CD14-positive monocyte (primary cell): ENCODE results near the gene PSME1. TPM values are rescaled to one million over a fixed set of nuclear protein-coding genes. Genes with fewer than 3 reads are reported as not detected.

Experiments
- DNase-seq, 3 donors: peaks; one replicate each; pipeline ENCODE4 v3.0.0-alpha.2; 2011 to 2022
- H2AFZ ChIP-seq: 2 replicates; pipeline ENCODE4 v1.6.0; 2012; ENCODE audit warnings: mild to moderate bottlenecking, low read depth, low read length, inconsistent platforms; ENCODE audit not compliant: insufficient read depth, poor library complexity, severe bottlenecking
- H3K27ac ChIP-seq, 2 donors: 1 replicate in 1 of 2; 2 replicates in 1 of 2; pipeline ENCODE4 v1.5.1; 2012 to 2013; ENCODE audit warnings: low read length in 2 of 2, control low read depth in 1 of 2, inconsistent platforms in 1 of 2, low read depth in 1 of 2, mild to moderate bottlenecking in 1 of 2
- H3K27me3 ChIP-seq, 2 donors: one replicate each; pipeline versions ENCODE4 v1.6.0 to v1.6.1; 2011 to 2013; ENCODE audit warnings: low read length in 2 of 2; ENCODE audit not compliant: control insufficient read depth in 2 of 2, insufficient read depth in 2 of 2
- H3K36me3 ChIP-seq, 2 donors: replicated peaks in 1 of 2; 1 replicate in 1 of 2; 2 replicates in 1 of 2; pipeline versions ENCODE4 v1.5.1 to v1.6.1; 2012 to 2013; ENCODE audit warnings: low read length in 2 of 2, control low read depth in 1 of 2, inconsistent platforms in 1 of 2, mild to moderate bottlenecking in 1 of 2; ENCODE audit not compliant: insufficient read depth in 2 of 2, control insufficient read depth in 1 of 2
- H3K4me1 ChIP-seq, 2 donors: 1 replicate in 1 of 2; 2 replicates in 1 of 2; pipeline versions ENCODE4 v1.5.1 to v1.6.1; 2012 to 2013; ENCODE audit warnings: low read length in 2 of 2, control low read depth in 1 of 2, inconsistent platforms in 1 of 2, mild to moderate bottlenecking in 1 of 2, moderate library complexity in 1 of 2; ENCODE audit not compliant: insufficient read depth in 2 of 2, control insufficient read depth in 1 of 2
- H3K4me2 ChIP-seq: replicated peaks from 2 replicates; pipeline ENCODE3; 2012; ENCODE audit warnings: low read length, moderate library complexity, mild to moderate bottlenecking; ENCODE audit not compliant: poor library complexity, severe bottlenecking; ENCODE audit errors: extremely low read depth
- H3K4me3 ChIP-seq, 3 experiments: fragments of 200-600 bp in 1 of 3; sonication (generic) in 1 of 3; replicated peaks in 1 of 3; 1 replicate in 2 of 3; 2 replicates in 1 of 3; pipeline ENCODE4 v1.5.1; 2011 to 2013; ENCODE audit warnings: low read length in 3 of 3, mild to moderate bottlenecking in 3 of 3, control low read depth in 2 of 3, low read depth in 2 of 3, inconsistent platforms in 1 of 3, moderate library complexity in 1 of 3
- H3K79me2 ChIP-seq: 2 replicates; pipeline ENCODE4 v1.6.0; 2012; ENCODE audit warnings: mild to moderate bottlenecking, control low read depth, inconsistent platforms, low read length, moderate library complexity; ENCODE audit not compliant: insufficient read depth
- H3K9ac ChIP-seq: 2 replicates; pipeline ENCODE4 v1.6.0; 2017; ENCODE audit warnings: low read length, mild to moderate bottlenecking; ENCODE audit not compliant: insufficient read depth, poor library complexity, severe bottlenecking
- H3K9me3 ChIP-seq, 2 donors: replicated peaks in 1 of 2; 1 replicate in 1 of 2; 2 replicates in 1 of 2; pipeline versions ENCODE4 v1.5.1 to v1.6.1; 2012 to 2013; ENCODE audit warnings: low read length in 2 of 2, control low read depth in 1 of 2; ENCODE audit not compliant: control insufficient read depth in 1 of 2, insufficient read depth in 1 of 2
- H4K20me1 ChIP-seq: 2 replicates; pipeline ENCODE4 v1.6.0; 2012; ENCODE audit warnings: mild to moderate bottlenecking, low read length, control low read depth, moderate library complexity; ENCODE audit not compliant: insufficient read depth
- H3K27ac Mint-ChIP-seq, 7 donors: one replicate each; pipeline ENCODE4 v1.8.0; 2020; ENCODE audit warnings: mild to moderate bottlenecking in 7 of 7, mixed read lengths in 7 of 7, moderate library complexity in 6 of 7, inconsistent platforms in 2 of 7
- H3K27me3 Mint-ChIP-seq, 3 donors: one replicate each; pipeline ENCODE4 v1.8.0; 2021 to 2022; ENCODE audit warnings: low read depth in 3 of 3, mild to moderate bottlenecking in 3 of 3, mixed read lengths in 3 of 3, moderate library complexity in 3 of 3, inconsistent platforms in 1 of 3
- H3K36me3 Mint-ChIP-seq, 2 donors: one replicate each; pipeline ENCODE4 v1.8.0; 2020; ENCODE audit warnings: mixed read lengths in 2 of 2, inconsistent platforms in 1 of 2, mild to moderate bottlenecking in 1 of 2
- H3K4me1 Mint-ChIP-seq: one replicate; pipeline ENCODE4 v1.8.0; 2020; ENCODE audit warnings: mild to moderate bottlenecking, mixed read lengths
- H3K4me3 Mint-ChIP-seq, 2 donors: one replicate each; pipeline ENCODE4 v1.8.0; 2020; ENCODE audit warnings: mild to moderate bottlenecking in 2 of 2, mixed read lengths in 2 of 2, moderate library complexity in 1 of 2
- H3K9me3 Mint-ChIP-seq, 7 donors: one replicate each; pipeline ENCODE4 v1.8.0; 2020 to 2022; ENCODE audit warnings: mixed read lengths in 7 of 7, mild to moderate bottlenecking in 6 of 7, moderate library complexity in 6 of 7, inconsistent platforms in 2 of 7
- WGBS: methylation state at CpG from one replicate; pipeline ENCODE4 v1.1.5; 2013; ENCODE audit warnings: missing lambda C conversion rate; ENCODE audit not compliant: insufficient coverage; 5-methylcytosine and 5-hydroxymethylcytosine counted together
- intact Hi-C, 2 donors: fragments of 100-400 bp; cut with micrococcal nuclease; formaldehyde crosslinking; loops; one replicate each; pipeline versions ENCODE4 v1.15.0 to v1.15.1; 2023
- polyA plus RNA-seq, 3 donors: library from polyadenylated mRNA; depleted of rRNA in 1 of 3; unstranded in 2 of 3; stranded (reverse) in 1 of 3; fragments of 300-500 nt in 2 of 3; fragments of >200 nt in 1 of 3; fragmentation: Illumina TruSeq in 2 of 3; gene quantifications; 1 replicate in 2 of 3; 2 replicates in 1 of 3; pipeline ENCODE4 v1.2.3, GENCODE V29; 2012 to 2021
- TF ChIP-seq, protein P1 (sequence below): fragments of 200-600 bp; IDR thresholded peaks from one replicate; pipeline ENCODE4 v1.8.0; 2022; ENCODE audit warnings: antibody characterized with exemption, mild to moderate bottlenecking

PSME1 gene
- polyA plus RNA-seq, 3 donors: 435 to 759 (median 729) TPM

DNA sequence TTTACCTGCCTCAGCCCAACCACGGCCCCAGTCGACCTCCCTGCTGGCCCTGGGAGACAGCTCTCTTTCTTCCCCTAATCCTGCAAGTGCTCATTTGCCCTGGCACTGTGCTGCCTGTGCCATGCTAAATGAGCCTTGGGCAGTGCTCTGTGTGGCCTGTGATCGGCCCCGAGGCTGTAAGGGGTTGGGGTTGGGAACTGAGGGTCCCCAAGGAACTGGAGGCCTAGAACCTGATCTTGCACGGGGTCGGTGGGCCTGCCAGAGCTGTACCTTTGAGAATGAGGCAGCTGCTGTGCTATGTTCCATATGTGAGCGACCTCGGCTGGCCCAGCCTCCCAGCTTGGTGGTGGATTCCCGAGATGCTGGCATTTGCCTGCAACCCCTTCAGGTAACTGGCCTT, 14.1 kb downstream of the PSME1 start:
- peaks cover 54 to 64% of the 10 kb centered on the region in 2 donors for H3K36me3 Mint-ChIP-seq
- peaks cover 23 to 31% of the 10 kb centered on the region in 2 donors for H3K4me1 ChIP-seq
- H2AFZ ChIP-seq: no peak overlapping the region
- H3K27ac Mint-ChIP-seq: peak overlapping the region in 2 of 7 donors; percentile 3 to 63
- TF ChIP-seq, protein P1, sequence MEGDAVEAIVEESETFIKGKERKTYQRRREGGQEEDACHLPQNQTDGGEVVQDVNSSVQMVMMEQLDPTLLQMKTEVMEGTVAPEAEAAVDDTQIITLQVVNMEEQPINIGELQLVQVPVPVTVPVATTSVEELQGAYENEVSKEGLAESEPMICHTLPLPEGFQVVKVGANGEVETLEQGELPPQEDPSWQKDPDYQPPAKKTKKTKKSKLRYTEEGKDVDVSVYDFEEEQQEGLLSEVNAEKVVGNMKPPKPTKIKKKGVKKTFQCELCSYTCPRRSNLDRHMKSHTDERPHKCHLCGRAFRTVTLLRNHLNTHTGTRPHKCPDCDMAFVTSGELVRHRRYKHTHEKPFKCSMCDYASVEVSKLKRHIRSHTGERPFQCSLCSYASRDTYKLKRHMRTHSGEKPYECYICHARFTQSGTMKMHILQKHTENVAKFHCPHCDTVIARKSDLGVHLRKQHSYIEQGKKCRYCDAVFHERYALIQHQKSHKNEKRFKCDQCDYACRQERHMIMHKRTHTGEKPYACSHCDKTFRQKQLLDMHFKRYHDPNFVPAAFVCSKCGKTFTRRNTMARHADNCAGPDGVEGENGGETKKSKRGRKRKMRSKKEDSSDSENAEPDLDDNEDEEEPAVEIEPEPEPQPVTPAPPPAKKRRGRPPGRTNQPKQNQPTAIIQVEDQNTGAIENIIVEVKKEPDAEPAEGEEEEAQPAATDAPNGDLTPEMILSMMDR: no peak
- peak in 1 of 3 donors; percentile 2 for DNase-seq
- H3K27ac ChIP-seq: peak overlapping the region in 1 of 2 donors; percentile 26
- H3K9ac ChIP-seq: no peak overlapping the region
- H3K4me1 Mint-ChIP-seq: peaks cover 30% of the 10 kb centered on the region
- WGBS: 98% methylated on average over 7 of the region's 9 CpGs
- no peak overlapping the region for H3K4me2 ChIP-seq
- peaks cover 62% of the 10 kb centered on the region for H3K79me2 ChIP-seq
- peaks cover 59% of the 10 kb centered on the region for H4K20me1 ChIP-seq
- H3K9me3 Mint-ChIP-seq: no peaks in the 10 kb centered on the region
- intact Hi-C loops: no loop called here
- H3K36me3 ChIP-seq: peaks cover 52 to 58% of the 10 kb centered on the region in 2 donors
- no peak overlapping the region for H3K4me3 ChIP-seq
- H3K27me3 Mint-ChIP-seq: peaks cover 0 to 2% (median 0%) of the 10 kb centered on the region in 3 donors
- H3K9me3 ChIP-seq: no peaks in the 10 kb centered on the region
- H3K27me3 ChIP-seq: no peaks in the 10 kb centered on the region
- no peak overlapping the region for H3K4me3 Mint-ChIP-seq

GRCh38 chr14:24150567-24150966, 14.6 kb downstream of the PSME1 start:
- Histone ChIP-seq H4K20me1 (peaks cover 53% of the 10 kb centered on the region), H3K27me3 (no peaks in the 10 kb centered on the region), H3K9me3 (no peaks in the 10 kb centered on the region), H3K9ac (no peak overlapping the region), H3K36me3 (peaks cover 57 to 63% of the 10 kb centered on the region in 2 donors), H3K4me3 (no peak overlapping the region), H3K79me2 (peaks cover 57% of the 10 kb centered on the region), H3K27ac (peak overlapping the region in 1 of 2 donors; percentile 26), H3K4me1 (peaks cover 18 to 26% of the 10 kb centered on the region in 2 donors), H3K4me2 (no peak overlapping the region), H2AFZ (no peak overlapping the region)
- WGBS: 98% methylated on average over 7 of the region's 9 CpGs
- DNase-seq: peak in 1 of 3 donors; percentile 2
- H3K27ac Mint-ChIP-seq: peak overlapping the region in 1 of 7 donors; percentile 58
- H3K36me3 Mint-ChIP-seq: peaks cover 55 to 69% of the 10 kb centered on the region in 2 donors
- H3K9me3 Mint-ChIP-seq: no peaks in the 10 kb centered on the region
- TF ChIP-seq, protein P1: no peak
- peaks cover 27% of the 10 kb centered on the region for H3K4me1 Mint-ChIP-seq
- intact Hi-C loops: no loop called here
- peaks cover 0 to 2% (median 0%) of the 10 kb centered on the region in 3 donors for H3K27me3 Mint-ChIP-seq
- H3K4me3 Mint-ChIP-seq: peak overlapping the region in 1 of 2 donors; percentile 6
